Liver (tissue), 9 donors: ENCODE measurements around the gene CACNA1A. TPM values are rescaled to one million over a fixed set of nuclear protein-coding genes. Genes with fewer than 3 reads are reported as not detected.
A peak's percentile ranks its signal among the peaks of the same experiment; 100 is the strongest.

Experiments used
- DNase-seq: peaks from one replicate; pipeline ENCODE4 v3.0.0-alpha.2; 2017; ENCODE audit warnings: low spot score
- H3K27ac ChIP-seq, 2 donors: one replicate each; pipeline ENCODE4 v1.7.0; 2013; ENCODE audit warnings: inconsistent platforms in 2 of 2, low read length in 2 of 2, control low read depth in 1 of 2, low read depth in 1 of 2, mild to moderate bottlenecking in 1 of 2
- H3K27me3 ChIP-seq, 4 donors: one replicate each; pipeline versions ENCODE4 v1.6.1 to v1.7.0; 2013; ENCODE audit warnings: low read length in 3 of 4, inconsistent platforms in 1 of 4, mild to moderate bottlenecking in 1 of 4, moderate library complexity in 1 of 4; ENCODE audit not compliant: control insufficient read depth in 4 of 4, insufficient read depth in 4 of 4
- H3K36me3 ChIP-seq, 4 donors: one replicate each; pipeline versions ENCODE4 v1.6.1 to v1.7.0; 2013; ENCODE audit warnings: low read length in 3 of 4, mild to moderate bottlenecking in 3 of 4, low read depth in 1 of 4, moderate library complexity in 1 of 4; ENCODE audit not compliant: control insufficient read depth in 4 of 4, insufficient read depth in 3 of 4
- H3K4me1 ChIP-seq, 4 donors: one replicate each; pipeline versions ENCODE4 v1.6.1 to v1.7.0; 2013; ENCODE audit warnings: low read length in 3 of 4, mild to moderate bottlenecking in 3 of 4, moderate library complexity in 1 of 4; ENCODE audit not compliant: control insufficient read depth in 4 of 4, insufficient read depth in 4 of 4
- H3K4me3 ChIP-seq, 3 donors: one replicate each; pipeline versions ENCODE4 v1.6.1 to v1.7.0; 2013; ENCODE audit warnings: low read length in 3 of 3, control low read depth in 1 of 3, low read depth in 1 of 3, mild to moderate bottlenecking in 1 of 3
- H3K9ac ChIP-seq, 2 donors: one replicate each; pipeline ENCODE4 v1.7.0; 2013; ENCODE audit warnings: low read length in 2 of 2, mild to moderate bottlenecking in 2 of 2, moderate library complexity in 2 of 2, control low read depth in 1 of 2, low read depth in 1 of 2
- H3K9me3 ChIP-seq, 4 donors: one replicate each; pipeline versions ENCODE4 v1.6.1 to v1.7.0; 2013; ENCODE audit warnings: low read length in 3 of 4; ENCODE audit not compliant: control insufficient read depth in 4 of 4
- EGR1 ChIP-seq, 2 donors: IDR thresholded peaks; 2 replicates each; pipeline ENCODE4 v1.6.1; 2016 to 2018; ENCODE audit warnings: antibody characterized with exemption in 2 of 2, low read depth in 2 of 2
- FOXA1 ChIP-seq: IDR thresholded peaks from 2 replicates; pipeline ENCODE4 v1.6.1; 2016; ENCODE audit warnings: antibody characterized with exemption
- FOXA2 ChIP-seq: IDR thresholded peaks from 2 replicates; pipeline ENCODE4 v1.6.1; 2016; ENCODE audit warnings: antibody characterized with exemption
- GABPA ChIP-seq, 2 donors: IDR thresholded peaks in 1 of 2; conservative IDR thresholded peaks in 1 of 2; 2 replicates each; pipeline ENCODE4 v1.6.1; 2016; ENCODE audit warnings: antibody characterized with exemption in 2 of 2, mild to moderate bottlenecking in 1 of 2, moderate library complexity in 1 of 2
- HNF4A ChIP-seq, 2 donors: conservative IDR thresholded peaks; 2 replicates each; pipeline ENCODE4 v1.6.1; 2016; ENCODE audit warnings: antibody characterized with exemption in 2 of 2, mild to moderate bottlenecking in 2 of 2
- HNF4G ChIP-seq: IDR thresholded peaks from 2 replicates; pipeline ENCODE4 v1.6.1; 2016; ENCODE audit warnings: antibody characterized with exemption
- JUND ChIP-seq, 2 donors: IDR thresholded peaks; 2 replicates each; pipeline ENCODE4 v1.6.1; 2016; ENCODE audit warnings: antibody characterized with exemption in 2 of 2
- NR2F2 ChIP-seq: IDR thresholded peaks from 2 replicates; pipeline ENCODE4 v1.6.1; 2016; ENCODE audit warnings: antibody characterized with exemption
- RAD21 ChIP-seq, 2 donors: IDR thresholded peaks; 2 replicates each; pipeline ENCODE4 v1.6.1; 2016; ENCODE audit warnings: antibody characterized with exemption in 2 of 2, mild to moderate bottlenecking in 2 of 2
- RXRA ChIP-seq, 2 donors: IDR thresholded peaks; 2 replicates each; pipeline ENCODE4 v1.6.1; 2017 to 2018; ENCODE audit warnings: antibody characterized with exemption in 2 of 2, mild to moderate bottlenecking in 1 of 2
- SP1 ChIP-seq: IDR thresholded peaks from 2 replicates; pipeline ENCODE4 v1.6.1; 2018; ENCODE audit warnings: antibody characterized with exemption, mild to moderate bottlenecking
- TAF1 ChIP-seq: conservative IDR thresholded peaks from 2 replicates; pipeline ENCODE4 v1.6.1; 2016; ENCODE audit warnings: antibody characterized with exemption, mild to moderate bottlenecking
- YY1 ChIP-seq: IDR thresholded peaks from 2 replicates; pipeline ENCODE4 v1.6.1; 2016; ENCODE audit warnings: antibody characterized with exemption, mild to moderate bottlenecking
- WGBS: extraction: QIAGEN DNeasy Blood & Tissue Kit; methylation state at CpG from one replicate; pipeline ENCODE4 v1.1.7; 2013; 5-methylcytosine and 5-hydroxymethylcytosine counted together
- polyA plus RNA-seq, 2 donors: library from polyadenylated mRNA; stranded (reverse) in 1 of 2; unstranded in 1 of 2; fragments of 200-250 nt in 1 of 2; fragments of >200 nt in 1 of 2; fragmentation: Nextera tagmentation in 1 of 2; extraction: Ambion mirVana in 1 of 2; gene quantifications; one replicate each; pipeline versions ENCODE4 v1.2.1 to v1.2.3, GENCODE V29; 2013 to 2015
- total RNA-seq, 2 donors: library from RNA; depleted of rRNA; stranded (reverse); fragments of >200 nt; gene quantifications; one replicate each; pipeline ENCODE4 v1.2.3, GENCODE V29; 2014
- TF ChIP-seq, protein P1 (sequence below): IDR thresholded peaks from 2 replicates; pipeline ENCODE4 v1.6.1; 2016; ENCODE audit warnings: antibody characterized with exemption
- TF ChIP-seq, protein P2 (sequence below): IDR thresholded peaks from 2 replicates; pipeline ENCODE4 v1.6.1; 2016; ENCODE audit warnings: antibody characterized with exemption
- TF ChIP-seq, protein P3 (sequence below): IDR thresholded peaks from 2 replicates; pipeline ENCODE4 v1.6.1; 2016; ENCODE audit warnings: antibody characterized with exemption, mild to moderate bottlenecking
- TF ChIP-seq, protein P4 (sequence below): fragments of 150-350 bp; IDR thresholded peaks from 2 replicates; pipeline ENCODE4 v1.5.1; 2017; ENCODE audit warnings: improper control_type of control experiment, low read depth, low read length; ENCODE audit not compliant: missing input control
- TF ChIP-seq, protein P5 (sequence below): IDR thresholded peaks from 2 replicates; pipeline ENCODE4 v1.6.1; 2016; ENCODE audit warnings: antibody characterized with exemption
- donor health status: healthy.
- donor health status: healthy.
- donor health status: healthy.
- donor health status: healthy.
- donor health status: healthy.

Gene CACNA1A
- total and polyA plus RNA-seq, 4 donors, result 0.09 to 0.17 (median 0.17) TPM; not detected in 1

DNA sequence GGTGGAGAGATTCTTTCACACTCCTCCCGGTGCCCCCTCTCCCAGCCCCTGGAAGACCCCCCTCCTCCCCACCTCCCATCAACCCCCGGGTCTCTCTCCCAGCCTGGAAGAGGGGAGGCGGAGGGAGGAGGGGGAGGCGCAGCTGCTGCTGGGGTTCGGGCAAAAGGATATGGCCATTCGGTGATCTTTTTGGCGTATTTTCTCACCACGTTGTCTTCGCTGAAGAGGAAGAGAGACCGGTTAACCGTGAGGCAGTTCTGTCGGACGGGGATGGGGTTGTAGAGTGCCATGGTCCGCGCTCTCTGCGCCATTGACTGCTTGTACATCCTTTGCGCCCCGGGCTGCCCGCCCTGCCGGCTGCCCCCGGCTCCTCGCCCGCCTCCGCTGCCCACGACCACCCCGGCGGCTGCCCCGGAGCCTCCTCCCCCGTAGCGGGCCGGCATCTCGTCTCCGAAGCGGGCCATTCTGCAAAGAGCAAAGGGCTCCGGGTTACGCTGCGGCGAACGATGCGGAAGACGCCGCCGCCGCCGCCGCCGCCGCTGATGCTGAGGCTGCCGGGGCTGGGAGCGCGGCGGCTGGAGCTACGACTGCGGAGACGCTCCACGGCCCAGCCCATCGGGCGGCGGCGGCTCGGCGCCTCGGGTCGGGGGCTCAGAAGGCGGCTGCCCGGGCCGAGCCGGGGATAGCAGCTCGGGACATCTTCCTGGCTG, 363 bp downstream of the CACNA1A start:
- H3K36me3 ChIP-seq, result no peaks in the 10 kb centered on the region
- 2% methylated on average over 69 of the region's 69 CpGs for WGBS
- no peak overlapping the region for H3K27ac ChIP-seq
- no peak overlapping the region for H3K9ac ChIP-seq
- H3K27me3 ChIP-seq, result peaks cover 0 to 9% (median 2%) of the 10 kb centered on the region in 4 donors
- DNase-seq, result no peak
- H3K9me3 ChIP-seq, result no peaks in the 10 kb centered on the region
- H3K4me3 ChIP-seq, result peak overlapping the region in 1 of 3 donors; percentile 22
- TF ChIP-seq, protein P1, sequence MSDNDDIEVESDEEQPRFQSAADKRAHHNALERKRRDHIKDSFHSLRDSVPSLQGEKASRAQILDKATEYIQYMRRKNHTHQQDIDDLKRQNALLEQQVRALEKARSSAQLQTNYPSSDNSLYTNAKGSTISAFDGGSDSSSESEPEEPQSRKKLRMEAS, result no peak
- TF ChIP-seq, protein P2, sequence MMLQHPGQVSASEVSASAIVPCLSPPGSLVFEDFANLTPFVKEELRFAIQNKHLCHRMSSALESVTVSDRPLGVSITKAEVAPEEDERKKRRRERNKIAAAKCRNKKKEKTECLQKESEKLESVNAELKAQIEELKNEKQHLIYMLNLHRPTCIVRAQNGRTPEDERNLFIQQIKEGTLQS, result no peak
- TF ChIP-seq, protein P3, sequence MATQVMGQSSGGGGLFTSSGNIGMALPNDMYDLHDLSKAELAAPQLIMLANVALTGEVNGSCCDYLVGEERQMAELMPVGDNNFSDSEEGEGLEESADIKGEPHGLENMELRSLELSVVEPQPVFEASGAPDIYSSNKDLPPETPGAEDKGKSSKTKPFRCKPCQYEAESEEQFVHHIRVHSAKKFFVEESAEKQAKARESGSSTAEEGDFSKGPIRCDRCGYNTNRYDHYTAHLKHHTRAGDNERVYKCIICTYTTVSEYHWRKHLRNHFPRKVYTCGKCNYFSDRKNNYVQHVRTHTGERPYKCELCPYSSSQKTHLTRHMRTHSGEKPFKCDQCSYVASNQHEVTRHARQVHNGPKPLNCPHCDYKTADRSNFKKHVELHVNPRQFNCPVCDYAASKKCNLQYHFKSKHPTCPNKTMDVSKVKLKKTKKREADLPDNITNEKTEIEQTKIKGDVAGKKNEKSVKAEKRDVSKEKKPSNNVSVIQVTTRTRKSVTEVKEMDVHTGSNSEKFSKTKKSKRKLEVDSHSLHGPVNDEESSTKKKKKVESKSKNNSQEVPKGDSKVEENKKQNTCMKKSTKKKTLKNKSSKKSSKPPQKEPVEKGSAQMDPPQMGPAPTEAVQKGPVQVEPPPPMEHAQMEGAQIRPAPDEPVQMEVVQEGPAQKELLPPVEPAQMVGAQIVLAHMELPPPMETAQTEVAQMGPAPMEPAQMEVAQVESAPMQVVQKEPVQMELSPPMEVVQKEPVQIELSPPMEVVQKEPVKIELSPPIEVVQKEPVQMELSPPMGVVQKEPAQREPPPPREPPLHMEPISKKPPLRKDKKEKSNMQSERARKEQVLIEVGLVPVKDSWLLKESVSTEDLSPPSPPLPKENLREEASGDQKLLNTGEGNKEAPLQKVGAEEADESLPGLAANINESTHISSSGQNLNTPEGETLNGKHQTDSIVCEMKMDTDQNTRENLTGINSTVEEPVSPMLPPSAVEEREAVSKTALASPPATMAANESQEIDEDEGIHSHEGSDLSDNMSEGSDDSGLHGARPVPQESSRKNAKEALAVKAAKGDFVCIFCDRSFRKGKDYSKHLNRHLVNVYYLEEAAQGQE, result no peak
- TF ChIP-seq FOXA1 (no peak), NR2F2 (no peak), YY1 (no peak), HNF4A (conservative IDR thresholded peaks at IDR 0.05) (no peak)
- H3K4me1 ChIP-seq, result no peaks in the 10 kb centered on the region

DNA sequence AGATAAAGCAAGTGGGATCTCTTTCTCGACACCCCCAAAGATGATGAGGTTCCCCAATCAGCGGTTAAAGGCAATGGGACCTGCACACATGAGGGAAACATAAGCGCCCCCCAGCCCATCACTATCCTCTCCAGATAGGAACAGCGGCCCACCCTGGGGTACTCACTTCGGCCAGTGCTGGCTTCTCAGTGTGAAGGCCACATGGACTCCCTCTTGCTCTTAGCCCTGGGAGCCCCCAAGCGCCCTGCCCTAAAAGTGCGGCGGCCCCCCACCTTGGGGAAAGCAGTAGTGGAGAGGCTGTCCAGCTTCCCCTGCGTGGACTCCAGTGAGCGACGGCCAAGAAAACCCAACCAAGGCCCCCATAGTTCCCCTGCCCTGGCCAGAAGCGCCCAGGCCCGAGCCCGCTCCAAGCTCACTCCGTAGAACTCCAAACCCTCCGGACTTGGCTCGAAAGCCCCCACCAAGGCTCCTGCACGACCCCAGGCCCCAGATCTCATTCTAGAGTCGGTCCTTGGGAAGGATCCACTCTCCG, 1.0 kb downstream of the CACNA1A start:
- WGBS, result 34% methylated on average over 20 of the region's 20 CpGs
- H3K9ac ChIP-seq, result no peak overlapping the region
- TF ChIP-seq, protein P1, result no peak
- no peak for TF ChIP-seq SP1
- TF ChIP-seq FOXA1, result no peak
- TF ChIP-seq EGR1 (IDR thresholded peaks at IDR 0.05; ENCODE audit: low read depth in 2 of 2), result no peak
- TF ChIP-seq, protein P4, sequence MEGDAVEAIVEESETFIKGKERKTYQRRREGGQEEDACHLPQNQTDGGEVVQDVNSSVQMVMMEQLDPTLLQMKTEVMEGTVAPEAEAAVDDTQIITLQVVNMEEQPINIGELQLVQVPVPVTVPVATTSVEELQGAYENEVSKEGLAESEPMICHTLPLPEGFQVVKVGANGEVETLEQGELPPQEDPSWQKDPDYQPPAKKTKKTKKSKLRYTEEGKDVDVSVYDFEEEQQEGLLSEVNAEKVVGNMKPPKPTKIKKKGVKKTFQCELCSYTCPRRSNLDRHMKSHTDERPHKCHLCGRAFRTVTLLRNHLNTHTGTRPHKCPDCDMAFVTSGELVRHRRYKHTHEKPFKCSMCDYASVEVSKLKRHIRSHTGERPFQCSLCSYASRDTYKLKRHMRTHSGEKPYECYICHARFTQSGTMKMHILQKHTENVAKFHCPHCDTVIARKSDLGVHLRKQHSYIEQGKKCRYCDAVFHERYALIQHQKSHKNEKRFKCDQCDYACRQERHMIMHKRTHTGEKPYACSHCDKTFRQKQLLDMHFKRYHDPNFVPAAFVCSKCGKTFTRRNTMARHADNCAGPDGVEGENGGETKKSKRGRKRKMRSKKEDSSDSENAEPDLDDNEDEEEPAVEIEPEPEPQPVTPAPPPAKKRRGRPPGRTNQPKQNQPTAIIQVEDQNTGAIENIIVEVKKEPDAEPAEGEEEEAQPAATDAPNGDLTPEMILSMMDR, result no peak
- no peak for TF ChIP-seq HNF4G
- no peak for TF ChIP-seq RXRA (IDR thresholded peaks at IDR 0.05)
- TF ChIP-seq, protein P5, sequence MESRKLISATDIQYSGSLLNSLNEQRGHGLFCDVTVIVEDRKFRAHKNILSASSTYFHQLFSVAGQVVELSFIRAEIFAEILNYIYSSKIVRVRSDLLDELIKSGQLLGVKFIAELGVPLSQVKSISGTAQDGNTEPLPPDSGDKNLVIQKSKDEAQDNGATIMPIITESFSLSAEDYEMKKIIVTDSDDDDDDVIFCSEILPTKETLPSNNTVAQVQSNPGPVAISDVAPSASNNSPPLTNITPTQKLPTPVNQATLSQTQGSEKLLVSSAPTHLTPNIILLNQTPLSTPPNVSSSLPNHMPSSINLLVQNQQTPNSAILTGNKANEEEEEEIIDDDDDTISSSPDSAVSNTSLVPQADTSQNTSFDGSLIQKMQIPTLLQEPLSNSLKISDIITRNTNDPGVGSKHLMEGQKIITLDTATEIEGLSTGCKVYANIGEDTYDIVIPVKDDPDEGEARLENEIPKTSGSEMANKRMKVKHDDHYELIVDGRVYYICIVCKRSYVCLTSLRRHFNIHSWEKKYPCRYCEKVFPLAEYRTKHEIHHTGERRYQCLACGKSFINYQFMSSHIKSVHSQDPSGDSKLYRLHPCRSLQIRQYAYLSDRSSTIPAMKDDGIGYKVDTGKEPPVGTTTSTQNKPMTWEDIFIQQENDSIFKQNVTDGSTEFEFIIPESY, result no peak
- no peak for TF ChIP-seq JUND (IDR thresholded peaks at IDR 0.05)
- no peak for TF ChIP-seq NR2F2
- no peak for TF ChIP-seq YY1
- no peak for TF ChIP-seq HNF4A (conservative IDR thresholded peaks at IDR 0.05)
- TF ChIP-seq RAD21 (IDR thresholded peaks at IDR 0.05), result no peak
- TF ChIP-seq GABPA (IDR thresholded peaks at IDR 0.05 in 1 of 2, conservative IDR thresholded peaks at IDR 0.05 in 1 of 2), result no peak
- TF ChIP-seq FOXA2, result no peak
- TF ChIP-seq, protein P2, result no peak
- TF ChIP-seq, protein P3, result no peak
- TF ChIP-seq TAF1, result no peak
- no peaks in the 10 kb centered on the region for H3K4me1 ChIP-seq
- no peaks in the 10 kb centered on the region for H3K9me3 ChIP-seq
- H3K36me3 ChIP-seq, result no peaks in the 10 kb centered on the region
- H3K4me3 ChIP-seq, result no peak overlapping the region
- DNase-seq, result no peak
- H3K27me3 ChIP-seq, result peaks cover 0 to 9% (median 2%) of the 10 kb centered on the region in 4 donors
- H3K27ac ChIP-seq, result no peak overlapping the region
